Neutrophil (primary cell): ENCODE data around the gene SNAPC3.

Source experiments
- H3K27ac ChIP-seq: fragments of 200-600 bp; sonication (generic); 2 replicates; pipeline ENCODE4 v1.5.1; 2016; ENCODE audit warnings: mild to moderate bottlenecking, moderate library complexity
- H3K27me3 ChIP-seq: fragments of 200-600 bp; sonication (generic); 2 replicates; pipeline ENCODE4 v1.6.0; 2016; ENCODE audit warnings: mild to moderate bottlenecking
- H3K36me3 ChIP-seq: fragments of 200-600 bp; sonication (generic); 2 replicates; pipeline ENCODE4 v1.5.1; 2017
- H3K4me1 ChIP-seq, 2 experiments: fragments of 200-600 bp in 1 of 2; sonication (generic) in 1 of 2; 1 replicate in 1 of 2; 2 replicates in 1 of 2; pipeline versions ENCODE4 v1.5.1 to v1.6.1; 2013 to 2016; ENCODE audit warnings: low read depth in 1 of 2, low read length in 1 of 2, mild to moderate bottlenecking in 1 of 2, moderate library complexity in 1 of 2; ENCODE audit not compliant: control insufficient read depth in 1 of 2, insufficient read depth in 1 of 2
- H3K4me3 ChIP-seq, 2 experiments: fragments of 200-600 bp in 1 of 2; sonication (generic) in 1 of 2; 1 replicate in 1 of 2; 2 replicates in 1 of 2; pipeline ENCODE4 v1.5.1; 2013 to 2016; ENCODE audit warnings: low read depth in 1 of 2, low read length in 1 of 2, mild to moderate bottlenecking in 1 of 2, moderate library complexity in 1 of 2
- H3K9me3 ChIP-seq: fragments of 200-600 bp; sonication (generic); 2 replicates; pipeline ENCODE4 v1.5.1; 2016
- TF ChIP-seq, protein P1 (sequence below): fragments of 200-600 bp; sonication (generic); IDR thresholded peaks from 2 replicates; pipeline ENCODE4 v1.5.1; 2016; ENCODE audit warnings: antibody characterized with exemption

SNAPC3 gene

DNA sequence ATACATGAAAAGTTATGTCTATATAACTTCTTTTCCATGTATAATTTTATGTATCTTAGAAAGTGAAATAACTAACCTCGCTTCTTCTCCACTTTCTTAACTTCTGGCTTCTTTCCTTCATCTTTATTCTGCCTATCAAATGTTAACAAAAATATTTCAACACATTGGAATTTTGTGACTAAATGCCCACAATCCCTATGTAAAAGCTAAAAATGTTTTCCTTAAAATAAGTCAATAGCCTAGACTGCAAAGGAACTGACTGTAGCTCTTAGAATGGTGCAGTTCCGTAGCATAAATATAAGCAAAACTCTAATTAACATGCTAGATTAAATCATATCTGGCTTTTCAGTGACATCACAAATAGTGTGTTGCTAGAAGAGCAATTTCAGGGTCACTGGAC, 47.2 kb downstream of the SNAPC3 start:
- H3K4me3 ChIP-seq = no peak overlapping the region
- H3K27ac ChIP-seq = no peak overlapping the region
- no peaks in the 10 kb centered on the region for H3K9me3 ChIP-seq
- TF ChIP-seq, protein P1, sequence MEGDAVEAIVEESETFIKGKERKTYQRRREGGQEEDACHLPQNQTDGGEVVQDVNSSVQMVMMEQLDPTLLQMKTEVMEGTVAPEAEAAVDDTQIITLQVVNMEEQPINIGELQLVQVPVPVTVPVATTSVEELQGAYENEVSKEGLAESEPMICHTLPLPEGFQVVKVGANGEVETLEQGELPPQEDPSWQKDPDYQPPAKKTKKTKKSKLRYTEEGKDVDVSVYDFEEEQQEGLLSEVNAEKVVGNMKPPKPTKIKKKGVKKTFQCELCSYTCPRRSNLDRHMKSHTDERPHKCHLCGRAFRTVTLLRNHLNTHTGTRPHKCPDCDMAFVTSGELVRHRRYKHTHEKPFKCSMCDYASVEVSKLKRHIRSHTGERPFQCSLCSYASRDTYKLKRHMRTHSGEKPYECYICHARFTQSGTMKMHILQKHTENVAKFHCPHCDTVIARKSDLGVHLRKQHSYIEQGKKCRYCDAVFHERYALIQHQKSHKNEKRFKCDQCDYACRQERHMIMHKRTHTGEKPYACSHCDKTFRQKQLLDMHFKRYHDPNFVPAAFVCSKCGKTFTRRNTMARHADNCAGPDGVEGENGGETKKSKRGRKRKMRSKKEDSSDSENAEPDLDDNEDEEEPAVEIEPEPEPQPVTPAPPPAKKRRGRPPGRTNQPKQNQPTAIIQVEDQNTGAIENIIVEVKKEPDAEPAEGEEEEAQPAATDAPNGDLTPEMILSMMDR = no peak
- H3K4me1 ChIP-seq = no peaks in the 10 kb centered on the region
- H3K36me3 ChIP-seq = peaks cover 95% of the 10 kb centered on the region
- H3K27me3 ChIP-seq = no peaks in the 10 kb centered on the region

DNA sequence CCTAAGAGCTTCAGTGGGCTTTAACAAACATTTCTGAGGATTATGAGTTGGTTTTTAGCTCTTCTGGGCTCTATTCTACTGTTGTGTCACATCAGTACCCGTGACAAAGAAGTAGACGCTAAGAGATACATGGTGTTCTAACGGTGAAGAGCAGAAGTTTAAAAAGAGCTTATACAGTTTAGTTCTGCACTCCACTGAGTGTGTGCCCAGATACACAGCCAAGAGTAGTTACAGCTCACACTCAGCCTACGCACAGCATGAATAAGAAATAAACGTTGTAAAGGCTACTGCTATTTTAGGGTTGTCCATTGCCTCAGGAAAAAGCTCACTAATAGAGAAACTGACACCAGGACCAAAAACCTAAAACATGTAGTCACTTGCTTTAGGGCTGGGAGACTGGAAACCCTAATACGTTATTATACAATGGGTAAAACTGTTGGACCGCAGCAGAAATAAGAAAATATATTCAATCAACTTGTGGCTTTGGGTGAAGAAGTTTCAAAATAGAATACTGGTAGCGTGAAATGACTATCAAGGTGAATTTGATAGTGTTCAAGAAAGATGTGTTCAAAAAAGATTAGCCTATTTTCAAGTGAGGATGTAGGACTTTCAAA, 53.4 kb downstream of the SNAPC3 start:
- H3K36me3 ChIP-seq = peaks cover 75% of the 10 kb centered on the region
- H3K27ac ChIP-seq = no peak overlapping the region
- H3K4me3 ChIP-seq = no peak overlapping the region
- no peaks in the 10 kb centered on the region for H3K27me3 ChIP-seq
- H3K9me3 ChIP-seq = no peaks in the 10 kb centered on the region
- TF ChIP-seq, protein P1 = no peak
- no peaks in the 10 kb centered on the region for H3K4me1 ChIP-seq

DNA sequence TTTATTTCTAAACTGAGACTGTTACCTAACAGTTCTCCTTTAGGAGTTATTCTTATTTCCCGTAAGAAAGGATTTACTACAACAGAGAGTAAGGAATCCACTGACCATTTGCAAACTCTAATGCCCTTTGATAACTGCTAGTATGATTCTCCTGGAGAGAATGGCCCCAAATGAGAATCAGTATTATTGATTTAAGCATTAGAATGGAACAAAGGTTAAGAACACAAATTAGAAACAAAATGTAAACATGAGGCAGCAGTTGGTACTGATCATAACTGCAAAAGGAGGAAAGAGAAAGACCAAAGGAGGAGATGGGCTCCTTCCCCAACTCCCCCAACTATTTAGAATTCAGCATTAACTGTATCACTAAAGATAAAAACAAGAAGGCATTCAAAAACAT, 57.4 kb downstream of the SNAPC3 start:
- Histone ChIP-seq H3K9me3 (no peaks in the 10 kb centered on the region), H3K4me1 (no peaks in the 10 kb centered on the region), H3K4me3 (no peak overlapping the region), H3K27me3 (no peaks in the 10 kb centered on the region), H3K27ac (no peak overlapping the region), H3K36me3 (peaks cover 74% of the 10 kb centered on the region)
- TF ChIP-seq, protein P1 = no peak

DNA sequence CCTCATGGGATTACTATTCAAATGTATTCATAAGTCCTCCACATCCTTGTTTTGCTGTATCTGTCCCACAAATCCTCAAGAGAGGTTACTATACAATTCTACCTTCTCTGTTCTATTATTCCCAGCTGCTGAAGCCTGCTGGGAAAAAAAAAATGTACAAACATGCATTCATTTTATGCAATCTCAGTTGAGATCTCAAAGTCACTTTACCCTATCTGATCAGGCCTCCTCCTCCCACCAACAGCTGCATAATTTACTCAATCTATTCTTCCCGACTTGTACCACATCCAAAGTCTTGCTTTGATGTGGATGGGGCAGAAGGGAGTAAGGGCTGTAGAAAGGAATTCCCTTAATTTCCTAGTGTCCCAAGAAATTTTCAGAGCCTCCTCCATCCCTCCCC, 59.5 kb downstream of the SNAPC3 start:
- Histone ChIP-seq H3K27me3 (no peaks in the 10 kb centered on the region), H3K4me1 (no peaks in the 10 kb centered on the region), H3K9me3 (no peaks in the 10 kb centered on the region), H3K36me3 (peaks cover 75% of the 10 kb centered on the region), H3K27ac (no peak overlapping the region), H3K4me3 (no peak overlapping the region)
- TF ChIP-seq, protein P1 = no peak

DNA sequence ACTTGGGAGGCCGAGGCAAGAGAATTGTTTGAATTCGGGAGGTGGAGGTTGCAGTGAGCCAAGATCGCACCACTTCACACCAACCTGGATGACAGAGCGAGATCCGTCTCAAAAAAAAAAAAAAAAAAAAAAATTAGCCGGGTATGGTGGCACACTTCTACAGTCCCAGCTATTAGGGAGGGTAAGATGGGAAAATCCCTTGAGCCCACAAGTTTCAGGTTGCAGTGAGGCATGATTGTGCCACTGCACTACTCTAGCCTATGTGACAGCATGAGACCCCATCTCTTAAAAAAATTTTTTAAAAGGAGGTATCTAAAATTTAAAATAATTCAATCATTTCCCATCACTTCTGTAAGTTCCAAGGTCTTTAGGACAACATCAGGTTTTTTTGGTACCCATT, 62.1 kb downstream of the SNAPC3 start:
- Histone ChIP-seq H3K4me1 (no peaks in the 10 kb centered on the region), H3K27me3 (no peaks in the 10 kb centered on the region), H3K4me3 (no peak overlapping the region), H3K27ac (no peak overlapping the region), H3K36me3 (peaks cover 82% of the 10 kb centered on the region), H3K9me3 (no peaks in the 10 kb centered on the region)
- TF ChIP-seq, protein P1 = no peak
